WTC11 (cell line): ENCODE data around the gene TTYH1. TPM values are rescaled to one million over a fixed set of nuclear protein-coding genes. Genes with fewer than 3 reads are reported as not detected.

Experiments used
- ATAC-seq: fragments of 200-7000 bp; cut with Tn5 transposase; 2 replicates; pipeline ENCODE4 v1.10.0; 2021; ENCODE audit warnings: mild to moderate bottlenecking, moderate library complexity
- CTCF ChIA-PET: fragments of 300-600 bp; sonication (Branson Sonifier 250); formaldehyde crosslinking; loops from one replicate; lab custom pipeline; 2021; ENCODE audit warnings: antibody characterized with exemption; lab: Charles Lee
- POLR2A ChIA-PET: fragments of 350-600 bp; sonication (Branson Sonifier 250); formaldehyde crosslinking; loops from one replicate; lab custom pipeline; 2021; ENCODE audit warnings: antibody characterized with exemption; lab: Charles Lee
- DNase-seq: peaks from one replicate; pipeline ENCODE4 v3.0.0; 2021; ENCODE audit warnings: low spot score
- H3K27ac Mint-ChIP-seq: 2 replicates; pipeline ENCODE4 v1.8.0; 2021; ENCODE audit warnings: mixed read lengths
- H3K27me3 Mint-ChIP-seq: 2 replicates; pipeline ENCODE4 v1.8.0; 2021; ENCODE audit warnings: low read depth, mild to moderate bottlenecking, moderate library complexity, mixed read lengths
- H3K36me3 Mint-ChIP-seq: 2 replicates; pipeline ENCODE4 v1.8.0; 2021; ENCODE audit warnings: mixed read lengths
- H3K4me1 Mint-ChIP-seq: 2 replicates; pipeline ENCODE4 v1.8.0; 2022; ENCODE audit warnings: mixed read lengths
- H3K4me3 Mint-ChIP-seq: 2 replicates; pipeline ENCODE4 v1.8.0; 2021; ENCODE audit warnings: mild to moderate bottlenecking, moderate library complexity, mixed read lengths
- H3K9me3 Mint-ChIP-seq: 2 replicates; pipeline ENCODE4 v1.8.0; 2021; ENCODE audit warnings: mixed read lengths
- CREM ChIP-seq: sonication (generic); formaldehyde crosslinking; IDR thresholded peaks from 2 replicates; pipeline ENCODE4 v1.8.1; 2022; ENCODE audit warnings: mild to moderate bottlenecking, missing genetic modification reagents, moderate library complexity
- E2F4 ChIP-seq: sonication (generic); formaldehyde crosslinking; IDR thresholded peaks from 2 replicates; pipeline ENCODE4 v1.8.1; 2022; ENCODE audit warnings: low read depth, mild to moderate bottlenecking, moderate library complexity, missing genetic modification reagents, borderline replicate concordance
- ERG ChIP-seq: fragments of 250-450 bp; sonication (Bioruptor Pico); IDR thresholded peaks from 2 replicates; pipeline ENCODE4 v1.8.0; 2021; ENCODE audit warnings: mild to moderate bottlenecking
- GABPB1 ChIP-seq: sonication (generic); formaldehyde crosslinking; IDR thresholded peaks from 2 replicates; pipeline ENCODE4 v1.8.1; 2023; ENCODE audit warnings: mild to moderate bottlenecking, missing genetic modification reagents
- MAX ChIP-seq: sonication (generic); formaldehyde crosslinking; IDR thresholded peaks from 2 replicates; pipeline ENCODE4 v1.8.0; 2022; ENCODE audit warnings: mild to moderate bottlenecking, missing genetic modification reagents
- OVOL2 ChIP-seq: fragments of 250-450 bp; sonication (Bioruptor Pico); IDR thresholded peaks from 2 replicates; pipeline ENCODE4 v1.9.0; 2021; ENCODE audit warnings: mild to moderate bottlenecking, borderline replicate concordance
- RELA ChIP-seq: sonication (generic); formaldehyde crosslinking; IDR thresholded peaks from 2 replicates; pipeline ENCODE4 v1.8.1; 2022; ENCODE audit warnings: missing genetic modification reagents, mild to moderate bottlenecking, borderline replicate concordance
- SOX15 ChIP-seq: fragments of 250-450 bp; sonication (Bioruptor Pico); IDR thresholded peaks from 2 replicates; pipeline ENCODE4 v1.9.0; 2021; ENCODE audit warnings: mild to moderate bottlenecking
- USF1 ChIP-seq: sonication (generic); formaldehyde crosslinking; IDR thresholded peaks from 2 replicates; pipeline ENCODE4 v1.8.0; 2022; ENCODE audit warnings: mild to moderate bottlenecking, missing genetic modification reagents
- ZNF232 ChIP-seq: sonication (generic); formaldehyde crosslinking; IDR thresholded peaks from 2 replicates; pipeline ENCODE4 v1.8.0; 2022; ENCODE audit warnings: mild to moderate bottlenecking, missing genetic modification reagents
- ZNF416 ChIP-seq: fragments of 250-450 bp; sonication (Bioruptor Pico); IDR thresholded peaks from 2 replicates; pipeline ENCODE4 v1.9.0; 2021; ENCODE audit warnings: mild to moderate bottlenecking, inconsistent platforms
- ZNF512 ChIP-seq: sonication (generic); formaldehyde crosslinking; IDR thresholded peaks from 2 replicates; pipeline ENCODE4 v1.8.1; 2022; ENCODE audit warnings: missing genetic modification reagents, borderline replicate concordance
- ZNF671 ChIP-seq: fragments of 250-450 bp; sonication (Bioruptor Pico); IDR thresholded peaks from 2 replicates; pipeline ENCODE4 v1.8.0; 2021; ENCODE audit warnings: mild to moderate bottlenecking
- total RNA-seq: library from RNA; stranded (reverse); gene quantifications from 3 replicates; pipeline ENCODE4 v1.2.3, GENCODE V29; 2021

TTYH1 gene
- total RNA-seq, 1 experiment from 2014 or later, result 37.1 TPM

- ChIA-PET POLR2A (interaction anchor here (0.6 kb wide), 1 partner anchor 15 kb away, joined by 3 read pairs; no protein-coding TSS in a partner anchor), CTCF (no interaction called here)
- ATAC-seq (no peak), DNase-seq (no peak)
- Mint-ChIP-seq H3K27ac (no peak overlapping the region), H3K4me3 (no peak overlapping the region)
- TF ChIP-seq ZNF512 (CRISPR knock-in tag) (no peak), GABPB1 (CRISPR knock-in tag) (peak; percentile 14; the same call in 1 of the 2 replicates)
- TF ChIP-seq, all 79 proteins: peak for 1
- Mint-ChIP-seq H3K36me3 (peaks cover 11% of the 10 kb centered on the region), H3K9me3 (peaks cover 23% of the 10 kb centered on the region), H3K27me3 (peaks cover 76% of the 10 kb centered on the region), H3K4me1 (peaks cover 20% of the 10 kb centered on the region)
Observed at GRCh38 chr19:54412877-54413276, 2.4 kb upstream of the TTYH1 start.

- peaks cover 9% of the 10 kb centered on the region; the same call in 1 of the 2 replicates for H3K36me3 Mint-ChIP-seq
- H3K27ac Mint-ChIP-seq, result no peak overlapping the region
- peaks cover 19% of the 10 kb centered on the region for H3K9me3 Mint-ChIP-seq
- H3K27me3 Mint-ChIP-seq, result peaks cover 67% of the 10 kb centered on the region
- no peak for ATAC-seq
- TF ChIP-seq ZNF416 (CRISPR knock-in tag) (no peak), USF1 (CRISPR knock-in tag) (no peak), CREM (no peak), SOX15 (CRISPR knock-in tag) (no peak), ZNF671 (no peak), OVOL2 (CRISPR knock-in tag) (no peak)
- TF ChIP-seq, all 79 proteins: peak for 0
- Mint-ChIP-seq H3K4me3 (no peak overlapping the region), H3K4me1 (peaks cover 26% of the 10 kb centered on the region)
- DNase-seq, result no peak
- ChIA-PET CTCF (no interaction called here), POLR2A (no interaction called here)
Observed at GRCh38 chr19:54414156-54414555, 1.1 kb upstream of the TTYH1 start.

GRCh38 chr19:54415901-54416673 is 823 bp downstream of the TTYH1 start:
- Mint-ChIP-seq H3K36me3 (peaks cover 9% of the 10 kb centered on the region; the same call in 1 of the 2 replicates), H3K27ac (no peak overlapping the region), H3K9me3 (peaks cover 19% of the 10 kb centered on the region), H3K4me3 (peak overlapping the region; percentile 82), H3K27me3 (peaks cover 50% of the 10 kb centered on the region), H3K4me1 (peaks cover 30% of the 10 kb centered on the region)
- no peak for TF ChIP-seq ERG
- TF ChIP-seq RELA (CRISPR knock-in tag), result no peak
- TF ChIP-seq MAX (CRISPR knock-in tag), result 0 out of 2 replicates have a peak, but pooled peaks have one; percentile 8
- no peak for TF ChIP-seq E2F4 (CRISPR knock-in tag)
- TF ChIP-seq ZNF232 (CRISPR knock-in tag), result no peak
- POLR2A ChIA-PET, result interaction anchor here (1.2 kb wide), 1 partner anchor 8 kb away, joined by 4 read pairs; no protein-coding TSS in a partner anchor
- ATAC-seq (no peak), DNase-seq (no peak)
- CTCF ChIA-PET, result interaction anchor here (0.6 to 2.4 kb wide), 20 partner anchors 13 to 236 kb away, joined by 3 to 46 read pairs (median 4); partner anchors contain the start of genes CDC42EP5, LENG8, LENG9 and TSEN34
